H1 (cell line): Measurements from ENCODE around the gene RGCC. TPM values are rescaled to one million over a fixed set of nuclear protein-coding genes. Genes with fewer than 3 reads are reported as not detected.

Source experiments
- CTCF ChIA-PET: fragments of 300-600 bp; sonication (Branson Sonifier 250); formaldehyde crosslinking; loops from one replicate; lab custom pipeline; 2021; ENCODE audit not compliant: partially characterized antibody; lab: Charles Lee
- POLR2A ChIA-PET: fragments of 300-600 bp; sonication (Branson Sonifier 250); formaldehyde crosslinking; loops from one replicate; lab custom pipeline; 2021; ENCODE audit warnings: inconsistent platforms; ENCODE audit not compliant: partially characterized antibody; lab: Charles Lee
- DNase-seq, 2 experiments: peaks; one replicate each; pipeline versions ENCODE4 v3.0.0 to v3.0.0-alpha.2; 2010 to 2022; ENCODE audit warnings: low spot score in 2 of 2, low read depth in 1 of 2, mixed read lengths in 1 of 2
- FAIRE-seq: peaks from 2 replicates; lab custom pipeline; 2011; peaks lifted over from hg19 to GRCh38; lab: Jason Lieb, UNC
- H2AFZ ChIP-seq: 2 replicates; pipeline ENCODE4 v1.8.1; 2012; ENCODE audit warnings: low read length, inconsistent platforms
- H2AK5ac ChIP-seq: 2 replicates; pipeline ENCODE4 v1.6.1; 2013; ENCODE audit warnings: low read depth, low read length
- H2BK120ac ChIP-seq: replicated peaks from 2 replicates; pipeline ENCODE3; 2013; ENCODE audit warnings: low read depth, low read length, inconsistent platforms
- H2BK12ac ChIP-seq: 2 replicates; pipeline ENCODE4 v1.6.1; 2013; ENCODE audit warnings: low read depth, low read length
- H2BK15ac ChIP-seq: 2 replicates; pipeline ENCODE4 v1.6.1; 2013; ENCODE audit warnings: low read length
- H2BK20ac ChIP-seq: 2 replicates; pipeline ENCODE4 v1.6.1; 2013; ENCODE audit warnings: low read length
- H2BK5ac ChIP-seq: 2 replicates; pipeline ENCODE4 v1.6.1; 2013; ENCODE audit warnings: low read depth, low read length
- H3K14ac ChIP-seq: 2 replicates; pipeline ENCODE4 v1.6.1; 2013; ENCODE audit warnings: inconsistent platforms; ENCODE audit not compliant: insufficient read length
- H3K18ac ChIP-seq: 2 replicates; pipeline ENCODE4 v1.6.1; 2013; ENCODE audit warnings: low read length; ENCODE audit errors: extremely low read depth
- H3K23ac ChIP-seq: 2 replicates; pipeline ENCODE4 v1.6.1; 2013; ENCODE audit warnings: inconsistent platforms; ENCODE audit not compliant: insufficient read length
- H3K23me2 ChIP-seq: 2 replicates; pipeline ENCODE4 v1.6.1; 2013; ENCODE audit warnings: low read depth, low read length
- H3K27ac ChIP-seq: 2 replicates; pipeline ENCODE4 v1.6.1; 2011; ENCODE audit warnings: low read depth, low read length, inconsistent platforms
- H3K27me3 ChIP-seq, 4 experiments: replicated peaks in 1 of 4; 1 replicate in 1 of 4; 2 replicates in 3 of 4; pipeline versions ENCODE4 v1.6.1 to v1.8.1; 2011 to 2013; ENCODE audit warnings: low read length in 3 of 4, mild to moderate bottlenecking in 3 of 4, inconsistent platforms in 2 of 4, mixed read lengths in 2 of 4, moderate library complexity in 1 of 4; ENCODE audit not compliant: control insufficient read depth in 3 of 4, insufficient read depth in 3 of 4; ENCODE audit errors: extremely low read depth in 1 of 4
- H3K36me3 ChIP-seq, 4 experiments: 2 replicates each; pipeline versions ENCODE4 v1.6.1 to v1.8.1; 2011 to 2013; ENCODE audit warnings: mild to moderate bottlenecking in 4 of 4, low read length in 3 of 4, moderate library complexity in 2 of 4, control low read depth in 1 of 4, inconsistent platforms in 1 of 4; ENCODE audit not compliant: insufficient read depth in 4 of 4, control insufficient read depth in 2 of 4
- H3K4ac ChIP-seq: replicated peaks from 2 replicates; pipeline ENCODE3; 2013; ENCODE audit warnings: low read length, low read depth, mixed read lengths, inconsistent platforms; ENCODE audit not compliant: insufficient read length
- H3K4me1 ChIP-seq, 4 experiments: replicated peaks in 1 of 4; 1 replicate in 1 of 4; 2 replicates in 3 of 4; pipeline versions ENCODE4 v1.6.1 to v1.8.1; 2011 to 2013; ENCODE audit warnings: low read length in 3 of 4, inconsistent platforms in 2 of 4, mixed read lengths in 1 of 4; ENCODE audit not compliant: insufficient read depth in 4 of 4, control insufficient read depth in 3 of 4
- H3K4me2 ChIP-seq, 2 experiments: 2 replicates each; pipeline versions ENCODE4 v1.6.1 to v1.8.1; 2011 to 2013; ENCODE audit warnings: low read depth in 2 of 2, low read length in 2 of 2, control low read depth in 1 of 2, inconsistent platforms in 1 of 2, mild to moderate bottlenecking in 1 of 2; ENCODE audit not compliant: insufficient read depth in 1 of 2
- H3K4me3 ChIP-seq, 4 experiments: fragments of 200-600, 300-600 bp in 1 of 4; sonication (generic), shearing (Covaris generic), sonication (Bioruptor Twin) in 1 of 4; 2 replicates each; pipeline versions ENCODE4 v1.5.1 to v1.8.1; 2011 to 2016; ENCODE audit warnings: low read length in 4 of 4, low read depth in 3 of 4, control low read depth in 2 of 4, inconsistent platforms in 2 of 4, mild to moderate bottlenecking in 2 of 4, mixed read lengths in 1 of 4, moderate library complexity in 1 of 4; ENCODE audit not compliant: insufficient read depth in 2 of 4; ENCODE audit errors: extremely low read depth in 1 of 4
- H3K56ac ChIP-seq: replicated peaks from 2 replicates; pipeline ENCODE3; 2013; ENCODE audit warnings: low read depth, mild to moderate bottlenecking, mixed read lengths, low read length, inconsistent platforms; ENCODE audit not compliant: insufficient read length
- H3K79me1 ChIP-seq: 2 replicates; pipeline ENCODE4 v1.6.1; 2013; ENCODE audit warnings: low read depth, low read length, control low read depth
- H3K79me2 ChIP-seq, 2 experiments: 2 replicates each; pipeline versions ENCODE4 v1.6.1 to v1.8.1; 2012 to 2013; ENCODE audit warnings: low read length in 2 of 2, mild to moderate bottlenecking in 2 of 2, inconsistent platforms in 1 of 2; ENCODE audit not compliant: insufficient read depth in 2 of 2, control insufficient read depth in 1 of 2
- H3K9ac ChIP-seq, 4 experiments: replicated peaks in 1 of 4; 1 replicate in 1 of 4; 2 replicates in 3 of 4; pipeline versions ENCODE4 v1.6.1 to v1.8.1; 2011 to 2013; ENCODE audit warnings: low read depth in 3 of 4, low read length in 3 of 4, control low read depth in 2 of 4, mild to moderate bottlenecking in 2 of 4, moderate library complexity in 2 of 4, inconsistent platforms in 1 of 4; ENCODE audit errors: extremely low read depth in 1 of 4
- H3K9me3 ChIP-seq, 2 experiments: 2 replicates each; pipeline versions ENCODE4 v1.6.1 to v1.8.1; 2012 to 2013; ENCODE audit warnings: mild to moderate bottlenecking in 2 of 2, moderate library complexity in 2 of 2, control low read depth in 1 of 2, inconsistent platforms in 1 of 2, low read depth in 1 of 2, low read length in 1 of 2, mixed read lengths in 1 of 2; ENCODE audit not compliant: insufficient read depth in 2 of 2
- H4K20me1 ChIP-seq, 2 experiments: replicated peaks in 1 of 2; 2 replicates each; pipeline versions ENCODE3 to v1.8.1; 2011 to 2013; ENCODE audit warnings: inconsistent platforms in 2 of 2, low read length in 2 of 2, mild to moderate bottlenecking in 1 of 2; ENCODE audit not compliant: insufficient read depth in 2 of 2, control insufficient read depth in 1 of 2
- H4K5ac ChIP-seq: 2 replicates; pipeline ENCODE4 v1.6.1; 2013; ENCODE audit warnings: low read length, low read depth, mixed read lengths, inconsistent platforms; ENCODE audit not compliant: insufficient read length
- H4K8ac ChIP-seq: 2 replicates; pipeline ENCODE4 v1.8.0; 2013; ENCODE audit warnings: mild to moderate bottlenecking, moderate library complexity, low read length, inconsistent platforms; ENCODE audit not compliant: insufficient read depth; ENCODE audit errors: extremely low read depth
- H4K91ac ChIP-seq: replicated peaks from 2 replicates; pipeline ENCODE3; 2013; ENCODE audit warnings: low read length, mixed read lengths, inconsistent platforms; ENCODE audit not compliant: insufficient read length
- SP2 ChIP-seq: IDR thresholded peaks from 2 replicates; pipeline ENCODE4 v1.6.1; 2012; ENCODE audit warnings: mild to moderate bottlenecking, low read length, inconsistent platforms
- TCF12 ChIP-seq: IDR thresholded peaks from 2 replicates; pipeline ENCODE4 v1.6.1; 2011; ENCODE audit warnings: low read depth, mild to moderate bottlenecking, low read length
- polyA plus RNA-seq, 7 experiments: library from polyadenylated mRNA; depleted of rRNA in 3 of 7; stranded (reverse) in 5 of 7; unstranded in 2 of 7; fragments of >200 nt in 5 of 7; fragments of 200-250 nt in 2 of 7; gene quantifications; 1 replicate in 5 of 7; 2 replicates in 1 of 7; 4 replicates in 1 of 7; pipeline versions ENCODE4 v1.2.1 to v1.2.3, GENCODE V29; 2011 to 2013; ENCODE audit warnings: missing spikeins in 2 of 7, mixed read lengths in 2 of 7
- total RNA-seq: library from RNA; stranded (reverse); fragmentation: NEBNext Ultra II Directional; extraction: Animal tissue kit (Norgen Biotek cat#: 25700); gene quantifications from 2 replicates; pipeline ENCODE4 v1.2.1, GENCODE V29; 2021

The RGCC gene
- total and polyA plus RNA-seq, 2 of the 8 experiments (the other 6 are each of a cell fraction or from before 2014, with no cell fraction given), result 0.41 TPM; not detected in 1

DNA sequence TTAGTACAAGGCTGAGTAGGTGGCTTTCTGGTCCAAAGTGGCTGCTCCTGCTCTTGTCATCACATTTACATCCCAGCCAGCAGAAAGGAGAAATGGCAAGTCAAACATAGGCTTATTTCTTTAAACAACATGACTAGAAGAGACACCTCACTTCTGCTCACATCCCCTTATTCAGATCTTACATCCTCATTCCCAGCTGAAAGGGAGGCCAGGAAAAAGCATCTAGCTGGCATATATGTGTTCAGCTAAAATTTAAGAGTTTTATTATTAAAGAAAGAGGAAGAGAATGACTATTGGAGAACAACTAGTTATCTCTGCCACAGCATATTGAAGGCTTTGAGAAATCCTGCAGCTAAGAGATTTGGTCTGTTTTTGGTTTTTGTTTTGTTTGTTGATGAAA is 34.1 kb downstream of the RGCC start:
- no peaks in the 10 kb centered on the region for H3K36me3 ChIP-seq
- H4K20me1 ChIP-seq, result no peaks in the 10 kb centered on the region
- no peak overlapping the region for H2BK12ac ChIP-seq
- ChIA-PET CTCF (no interaction called here), POLR2A (no interaction called here)
- H3K14ac ChIP-seq, result no peak overlapping the region
- H3K27me3 ChIP-seq, result no peaks in the 10 kb centered on the region; a peak in 2 of 7 replicates
- no peaks in the 10 kb centered on the region for H3K79me1 ChIP-seq
- TF ChIP-seq TCF12, result no peak
- TF ChIP-seq SP2, result no peak
- H4K91ac ChIP-seq, result no peak overlapping the region
- no peak overlapping the region for H3K4me2 ChIP-seq
- no peaks in the 10 kb centered on the region for H3K9me3 ChIP-seq
- no peak overlapping the region for H2BK120ac ChIP-seq
- H2AFZ ChIP-seq, result no peak overlapping the region
- no peak overlapping the region for H3K9ac ChIP-seq
- H2BK20ac ChIP-seq, result no peak overlapping the region
- FAIRE-seq, result no peak
- no peak overlapping the region for H2AK5ac ChIP-seq
- H4K5ac ChIP-seq, result no peak overlapping the region
- no peaks in the 10 kb centered on the region for H3K79me2 ChIP-seq
- no peak overlapping the region for H3K18ac ChIP-seq
- no peak overlapping the region for H3K27ac ChIP-seq
- H3K4me1 ChIP-seq, result no peaks in the 10 kb centered on the region
- H3K4ac ChIP-seq, result no peak overlapping the region
- H4K8ac ChIP-seq, result no peak overlapping the region
- no peak for DNase-seq
- no peak overlapping the region for H3K56ac ChIP-seq
- H2BK5ac ChIP-seq, result no peak overlapping the region
- H3K23me2 ChIP-seq, result no peaks in the 10 kb centered on the region
- H2BK15ac ChIP-seq, result no peak overlapping the region
- no peak overlapping the region for H3K4me3 ChIP-seq
- H3K23ac ChIP-seq, result no peak overlapping the region
